Glomerular endothelial cell (primary cell): ENCODE data around the gene CRKL. TPM values are rescaled to one million over a fixed set of nuclear protein-coding genes. Genes with fewer than 3 reads are reported as not detected.

ENCODE experiments used
- total RNA-seq: library from RNA; depleted of rRNA; stranded (reverse); fragments of >200 nt; gene quantifications from 2 replicates; pipeline ENCODE4 v1.2.3, GENCODE V29; 2015

The CRKL gene
- total RNA-seq, 1 donor from 2014 or later = 51.5 TPM

Other genes starting within 250 kb of the CRKL start
- gene SERPIND1, start 143.3 kb upstream of the CRKL start, total RNA-seq = 1.4 and 1.8 TPM in 2 replicates
- gene PI4KA, start 58.6 kb upstream of the CRKL start, total RNA-seq = 37.6 and 62.8 TPM in 2 replicates
- gene SNAP29, start 58.4 kb upstream of the CRKL start, total RNA-seq = 18.2 and 30.9 TPM in 2 replicates
- gene AIFM3, start 49.8 kb downstream of the CRKL start, total RNA-seq = 0.18 TPM in 1 of 2 replicates, not detected in the other
- 43.9 and 59.2 TPM in 2 replicates for gene LZTR1, start 64.9 kb downstream of the CRKL start, total RNA-seq
- 15.6 and 19.7 TPM in 2 replicates for gene THAP7, start 84.7 kb downstream of the CRKL start, total RNA-seq
- gene P2RX6, start 97.8 kb downstream of the CRKL start, total RNA-seq = 0.18 TPM in 1 of 2 replicates, not detected in the other
- gene SLC7A4, start 115.2 kb downstream of the CRKL start, total RNA-seq = not detected in 2 replicates
- not detected in 2 replicates for gene LRRC74B, start 128.5 kb downstream of the CRKL start, total RNA-seq